Erythroblast (primary cell): Measurements from ENCODE around the gene IL18R1.

Experiments
- GATA1 ChIP-seq: IDR thresholded peaks from 2 replicates; pipeline ENCODE4 v1.6.1; 2011; ENCODE audit warnings: low read depth, mild to moderate bottlenecking, control low read depth, low read length, moderate library complexity
- POLR2A ChIP-seq: IDR thresholded peaks from 2 replicates; pipeline ENCODE4 v1.6.1; 2011; ENCODE audit warnings: mild to moderate bottlenecking, low read length

- TF ChIP-seq POLR2A (no peak), GATA1 (no peak)
Observed at GRCh38 chr2:102412199-102412598, 56.6 kb downstream of the IL18R1 start.
